ENCODE results near the gene RRAD.
"Not testable (repeated sequence)": the region's sequence is repeated elsewhere in the genome, so short reads cannot be mapped to it uniquely, and the experiment has no call there.

RRAD gene

GRCh38 chr16:66898207-66898606 lies 27.1 kb downstream of the RRAD start:
- DNase-seq: no peak

- not testable (repeated sequence) for DNase-seq
Observed at GRCh38 chr16:66896682-66897081, 28.7 kb downstream of the RRAD start.

- DNase-seq: no peak
Observed at GRCh38 chr16:66895999-66896398, 29.3 kb downstream of the RRAD start.

- no peak for DNase-seq
Observed at GRCh38 chr16:66895689-66895979, 29.7 kb downstream of the RRAD start.

- DNase-seq: peak; percentile 27
Observed at GRCh38 chr16:66894948-66895688, 30.2 kb downstream of the RRAD start.

- DNase-seq: no peak
Observed at GRCh38 chr16:66894055-66894454, 31.3 kb downstream of the RRAD start.

GRCh38 chr16:66891797-66892196 lies 33.5 kb downstream of the RRAD start:
- no peak for DNase-seq

GRCh38 chr16:66891360-66891759 lies 34.0 kb downstream of the RRAD start:
- DNase-seq: no peak

GRCh38 chr16:66890799-66891198 lies 34.5 kb downstream of the RRAD start:
- no peak for DNase-seq

GRCh38 chr16:66889622-66890021 lies 35.7 kb downstream of the RRAD start:
- no peak for DNase-seq

GRCh38 chr16:66888647-66889615 lies 36.4 kb downstream of the RRAD start:
- DNase-seq: no peak

- DNase-seq: no peak
Observed at GRCh38 chr16:66886914-66887313, 38.4 kb downstream of the RRAD start.

GRCh38 chr16:66886321-66886720 lies 39.0 kb downstream of the RRAD start:
- no peak for DNase-seq

GRCh38 chr16:66885491-66885890 lies 39.8 kb downstream of the RRAD start:
- no peak for DNase-seq

GRCh38 chr16:66882702-66883101 lies 42.6 kb downstream of the RRAD start:
- DNase-seq: no peak

- no peak for DNase-seq
Observed at GRCh38 chr16:66881964-66882508, 43.3 kb downstream of the RRAD start.

GRCh38 chr16:66881560-66881959 lies 43.8 kb downstream of the RRAD start:
- no peak for DNase-seq

- no peak for DNase-seq
Observed at GRCh38 chr16:66881014-66881417, 44.3 kb downstream of the RRAD start.

GRCh38 chr16:66880288-66881013 lies 44.9 kb downstream of the RRAD start, which contains the start of gene PDP2:
Gene PDP2, plus strand, starts transcription at chr16:66880515. Its CDS starts 3,770 bp downstream, at chr16:66884285.
- peak; percentile 92 for DNase-seq

- DNase-seq: peak; percentile 63
Observed at GRCh38 chr16:66878067-66878466, 47.3 kb downstream of the RRAD start.

- DNase-seq: no peak
Observed at GRCh38 chr16:66874079-66874775, 51.1 kb downstream of the RRAD start.

GRCh38 chr16:66873685-66874055 lies 51.7 kb downstream of the RRAD start:
- DNase-seq: no peak
